Measurements from ENCODE around the gene GPD1L.

DNA sequence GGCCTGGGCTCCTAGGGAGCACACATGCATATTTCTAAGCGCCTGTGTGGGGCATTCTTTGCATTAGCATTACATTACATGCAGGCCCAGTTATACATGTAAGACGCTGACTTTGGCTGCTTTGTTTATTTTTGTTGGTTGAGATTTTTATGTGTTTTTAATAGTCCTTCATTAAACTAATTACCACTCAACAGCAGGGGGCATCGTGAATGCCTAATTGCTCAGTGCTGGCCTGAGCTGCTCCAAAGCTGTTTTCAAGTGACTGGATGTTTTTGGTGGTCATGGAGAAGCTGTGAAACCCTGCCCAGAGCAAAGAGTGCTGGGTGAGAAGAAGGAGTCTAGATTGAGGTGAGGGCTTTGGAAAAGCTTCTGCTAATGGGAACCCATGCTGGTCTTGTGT is 41.5 kb downstream of the GPD1L start:
- TF ChIP-seq, protein P1, sequence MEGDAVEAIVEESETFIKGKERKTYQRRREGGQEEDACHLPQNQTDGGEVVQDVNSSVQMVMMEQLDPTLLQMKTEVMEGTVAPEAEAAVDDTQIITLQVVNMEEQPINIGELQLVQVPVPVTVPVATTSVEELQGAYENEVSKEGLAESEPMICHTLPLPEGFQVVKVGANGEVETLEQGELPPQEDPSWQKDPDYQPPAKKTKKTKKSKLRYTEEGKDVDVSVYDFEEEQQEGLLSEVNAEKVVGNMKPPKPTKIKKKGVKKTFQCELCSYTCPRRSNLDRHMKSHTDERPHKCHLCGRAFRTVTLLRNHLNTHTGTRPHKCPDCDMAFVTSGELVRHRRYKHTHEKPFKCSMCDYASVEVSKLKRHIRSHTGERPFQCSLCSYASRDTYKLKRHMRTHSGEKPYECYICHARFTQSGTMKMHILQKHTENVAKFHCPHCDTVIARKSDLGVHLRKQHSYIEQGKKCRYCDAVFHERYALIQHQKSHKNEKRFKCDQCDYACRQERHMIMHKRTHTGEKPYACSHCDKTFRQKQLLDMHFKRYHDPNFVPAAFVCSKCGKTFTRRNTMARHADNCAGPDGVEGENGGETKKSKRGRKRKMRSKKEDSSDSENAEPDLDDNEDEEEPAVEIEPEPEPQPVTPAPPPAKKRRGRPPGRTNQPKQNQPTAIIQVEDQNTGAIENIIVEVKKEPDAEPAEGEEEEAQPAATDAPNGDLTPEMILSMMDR (conservative IDR thresholded peaks at IDR 0.05; ENCODE audit: low read length) = peak; percentile 43
- TF ChIP-seq EZH2phosphoT487 (IDR thresholded peaks at IDR 0.05; ENCODE audit: borderline replicate concordance) = no peak
